Embryonic facial prominence (tissue), 1 donor: ENCODE measurements around the gene L3MBTL4.
"Not testable (repeated sequence)": the region's sequence is repeated elsewhere in the genome, so short reads cannot be mapped to it uniquely, and the experiment has no call there.

Experiments
- DNase-seq: peaks from one replicate; pipeline ENCODE4 v3.0.0-alpha.2; 2016; ENCODE audit errors: extremely low spot score

Gene L3MBTL4

DNA sequence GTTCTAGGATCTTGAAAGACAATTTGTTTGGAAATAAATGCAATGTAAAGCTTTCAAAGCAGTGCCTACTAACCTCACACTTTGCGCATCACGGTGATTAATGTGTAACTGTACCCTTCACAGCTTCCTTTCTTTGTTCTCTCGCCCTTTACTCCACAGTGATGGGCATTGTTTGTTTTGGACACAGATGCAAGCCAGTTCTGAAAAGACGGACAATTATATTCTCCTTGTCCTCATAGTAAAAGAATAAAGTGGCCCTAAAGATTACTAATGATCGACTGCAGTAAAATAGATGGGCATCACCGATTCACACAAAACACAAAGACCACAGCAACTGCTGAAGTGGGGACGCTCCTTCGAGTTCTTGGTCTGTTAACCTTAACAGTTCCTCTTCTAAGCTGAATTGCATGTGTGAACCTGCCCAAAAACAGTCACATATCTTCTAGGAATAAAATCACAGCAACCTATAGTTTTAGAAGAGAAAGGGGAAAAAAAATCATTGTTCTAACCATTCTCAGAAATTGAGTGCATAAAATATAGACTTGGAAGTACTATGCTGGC, 7.7 kb downstream of the L3MBTL4 start:
- no peak for DNase-seq

DNA sequence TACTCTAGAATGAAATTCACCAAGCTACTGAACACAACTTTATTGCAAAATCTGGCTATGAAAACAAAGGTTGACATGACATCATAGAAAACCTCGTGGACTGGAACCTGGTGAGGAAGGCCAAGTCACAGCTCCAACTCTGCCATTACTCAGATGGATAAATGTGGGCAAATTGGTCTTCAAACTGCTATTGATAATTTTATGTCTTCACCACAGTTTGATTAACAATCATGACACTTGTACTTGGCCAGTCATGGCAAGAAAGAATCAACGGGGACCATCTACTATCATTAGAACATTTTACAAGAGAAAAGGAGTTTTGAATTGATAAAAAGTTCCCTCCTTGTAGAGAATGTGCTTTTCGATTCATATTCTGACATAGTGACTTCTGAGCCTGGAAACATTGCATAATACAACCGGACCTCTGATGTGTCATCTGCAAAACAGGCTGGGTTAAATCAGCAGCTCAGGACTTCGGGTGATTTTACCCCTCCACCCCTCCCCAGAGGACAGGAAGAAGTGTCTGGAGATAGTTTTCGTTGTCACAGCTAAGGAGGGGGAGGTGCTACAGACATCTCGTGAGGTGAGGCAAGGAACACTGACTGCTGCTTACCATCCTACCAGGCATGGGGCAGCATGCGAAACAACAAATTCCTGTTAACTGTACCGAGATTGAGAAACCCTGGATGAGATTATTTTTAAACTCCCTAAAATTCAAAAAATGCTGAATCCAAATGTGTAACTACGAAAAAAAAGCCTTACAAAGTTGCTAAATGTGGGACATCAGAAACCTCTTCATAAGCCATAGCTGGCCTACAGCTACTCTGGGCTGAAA, 8.4 kb downstream of the L3MBTL4 start:
- DNase-seq, result no peak

DNA sequence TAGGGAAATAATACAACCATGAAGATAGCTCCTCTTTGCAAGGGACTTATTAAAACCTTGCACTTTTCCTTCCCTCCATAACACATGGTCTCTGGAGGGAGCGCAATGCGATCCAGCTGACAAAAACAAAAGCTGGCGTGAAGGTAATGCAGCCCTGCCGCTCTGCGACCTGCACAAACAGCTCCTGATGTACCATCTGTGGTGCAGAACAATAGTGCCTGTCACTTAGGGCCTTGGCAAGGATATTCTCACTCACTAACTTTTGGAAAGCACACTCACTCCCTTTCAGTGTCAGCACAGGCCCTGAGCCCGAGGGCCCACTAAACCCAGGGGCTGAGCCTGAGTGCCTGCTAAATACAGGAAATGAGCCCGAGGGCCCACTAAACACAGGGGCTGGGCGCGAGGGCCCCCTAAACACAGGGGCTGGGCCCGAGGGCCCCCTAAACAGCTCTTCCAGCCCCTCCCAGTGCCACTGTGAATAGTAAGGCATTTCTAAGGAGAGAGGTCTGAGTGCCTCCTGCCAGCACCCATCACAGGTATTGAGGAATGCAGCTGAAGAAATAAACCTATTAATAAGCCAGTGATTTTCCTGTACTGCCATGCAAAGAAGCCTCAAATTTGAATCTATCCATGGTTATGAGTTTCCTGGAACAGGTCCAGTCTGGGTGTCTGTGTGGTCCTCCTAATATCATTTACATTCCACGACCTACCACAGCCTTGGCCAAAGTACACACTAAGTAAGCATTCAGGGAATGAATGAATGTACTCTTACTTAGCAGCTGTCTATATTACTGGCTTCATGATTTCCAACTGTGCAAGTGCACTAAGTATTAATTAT, 9.3 kb downstream of the L3MBTL4 start:
- no peak for DNase-seq

DNA sequence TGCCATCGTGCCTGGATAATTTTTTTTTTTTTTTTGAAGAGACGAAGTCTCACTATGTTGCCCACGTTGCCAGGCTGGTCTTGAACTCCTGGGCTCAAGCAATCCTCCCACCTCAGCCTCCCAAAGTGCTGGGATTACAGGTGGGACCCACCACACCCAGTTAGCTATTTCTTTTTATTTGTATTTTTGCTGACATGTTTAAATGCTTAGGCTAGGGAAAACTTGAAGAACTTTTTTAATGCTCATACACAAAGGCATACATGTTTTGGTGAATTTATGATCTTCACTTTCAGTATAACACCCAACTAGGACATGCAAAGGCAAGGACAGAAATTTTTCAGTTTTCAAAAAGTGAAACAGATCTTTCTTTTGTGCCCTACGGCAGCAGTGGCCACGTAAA, 9.9 kb downstream of the L3MBTL4 start:
- no peak for DNase-seq

DNA sequence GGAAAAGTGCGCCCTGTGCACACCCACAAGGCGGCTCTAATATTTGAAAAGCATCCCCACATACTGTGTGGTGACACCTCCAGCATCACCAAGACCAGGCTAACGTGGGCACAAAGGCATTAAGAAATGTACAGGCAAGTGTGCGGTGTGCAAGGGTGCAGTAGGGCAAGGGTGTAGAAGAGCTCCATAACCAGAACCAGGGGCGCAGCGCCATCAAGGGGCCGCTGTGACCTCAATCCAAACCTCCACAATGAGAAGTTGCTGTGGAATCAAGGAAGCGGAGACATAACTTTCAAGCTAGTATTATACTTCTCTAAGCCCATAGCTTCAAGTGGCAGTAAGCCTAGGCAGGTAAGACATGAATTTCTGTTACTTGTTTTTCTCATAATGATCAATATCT, 13.0 kb downstream of the L3MBTL4 start:
- no peak for DNase-seq

DNA sequence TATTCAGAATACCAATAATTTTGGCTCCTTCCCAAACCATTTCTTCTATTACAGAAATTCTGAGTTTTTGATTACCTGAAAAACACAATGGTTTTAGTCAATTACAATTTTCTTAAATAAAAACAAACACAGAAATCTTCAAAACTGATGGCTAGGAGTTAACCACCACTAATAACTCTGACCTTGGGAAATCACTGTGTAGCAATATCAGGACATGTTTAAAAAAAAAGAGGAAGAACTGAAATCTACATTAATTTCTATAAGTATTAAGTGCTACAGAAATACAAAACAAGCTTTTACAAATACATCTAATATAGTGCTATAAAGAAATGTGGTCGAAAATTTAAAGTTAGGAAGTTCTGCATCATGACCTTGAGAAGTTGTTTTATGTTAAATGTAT, 14.9 kb downstream of the L3MBTL4 start:
- no peak for DNase-seq

DNA sequence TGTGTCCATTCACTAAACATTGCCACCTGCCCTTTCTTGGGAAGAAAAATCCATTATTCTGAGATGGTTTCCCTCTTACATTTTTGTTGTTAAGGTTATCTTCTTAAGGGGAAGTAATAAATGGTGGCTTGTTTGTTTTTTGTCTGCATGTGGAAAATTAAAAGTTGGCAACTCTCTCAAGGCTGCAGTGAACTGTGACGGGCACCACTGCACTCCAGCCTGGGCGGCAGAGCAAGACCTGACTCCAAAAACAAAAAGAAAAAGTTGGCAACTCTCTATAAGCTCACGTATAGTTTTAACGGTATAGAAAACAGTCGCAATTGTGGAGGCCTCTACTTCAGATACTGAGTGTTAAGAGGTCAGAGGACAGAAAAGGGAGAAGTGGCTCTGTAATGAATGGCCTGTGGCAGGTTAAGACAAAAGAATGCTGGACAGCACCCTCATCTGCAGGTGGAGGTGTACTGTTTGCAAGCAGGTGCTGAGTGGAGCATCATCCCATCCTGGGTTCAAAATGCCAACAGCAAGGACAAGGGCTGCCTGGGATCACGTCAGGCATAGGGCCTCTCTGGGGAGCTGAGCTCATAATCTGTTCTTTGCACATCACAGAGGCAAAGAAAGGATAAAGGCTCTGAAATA, 16.7 kb downstream of the L3MBTL4 start:
- no peak for DNase-seq

DNA sequence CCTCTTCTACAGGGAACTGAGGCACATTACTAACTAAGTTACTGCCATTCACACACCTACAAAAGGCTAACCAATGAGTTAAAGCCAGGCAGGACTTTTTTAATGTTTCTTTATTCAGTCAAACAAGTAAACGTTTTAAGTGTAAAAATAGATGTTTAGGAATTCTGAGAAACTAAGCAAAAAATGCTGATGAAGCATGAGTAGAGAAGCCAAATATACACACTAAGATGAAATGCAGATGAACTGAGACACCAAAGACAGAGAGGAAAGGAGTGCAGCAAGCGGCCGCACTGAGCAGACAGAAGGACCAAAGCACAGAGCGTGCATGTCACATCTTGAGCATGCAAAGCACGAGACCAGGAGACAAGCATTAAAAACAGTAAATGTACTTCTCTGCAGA, 17.9 kb downstream of the L3MBTL4 start:
- DNase-seq, result no peak

DNA sequence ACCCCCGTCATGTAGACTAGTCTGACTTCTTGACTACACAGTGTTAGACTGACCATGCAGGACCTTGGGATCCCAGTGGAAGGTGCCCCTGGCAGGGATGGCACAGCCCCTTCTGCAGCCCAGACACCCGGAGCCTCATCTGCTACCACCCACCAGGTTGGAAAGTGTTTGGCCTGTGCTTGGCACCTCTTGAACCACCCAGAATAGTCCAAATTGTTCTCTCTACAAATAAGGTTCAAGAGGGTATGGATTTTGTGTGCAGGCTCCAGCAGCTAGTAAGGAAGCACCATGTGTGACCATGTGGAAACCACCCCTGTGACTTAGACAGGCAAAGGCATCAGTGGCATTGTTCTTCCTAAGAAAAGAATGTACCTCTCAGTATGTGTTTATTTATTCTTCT, 18.4 kb downstream of the L3MBTL4 start:
- DNase-seq, result no peak

DNA sequence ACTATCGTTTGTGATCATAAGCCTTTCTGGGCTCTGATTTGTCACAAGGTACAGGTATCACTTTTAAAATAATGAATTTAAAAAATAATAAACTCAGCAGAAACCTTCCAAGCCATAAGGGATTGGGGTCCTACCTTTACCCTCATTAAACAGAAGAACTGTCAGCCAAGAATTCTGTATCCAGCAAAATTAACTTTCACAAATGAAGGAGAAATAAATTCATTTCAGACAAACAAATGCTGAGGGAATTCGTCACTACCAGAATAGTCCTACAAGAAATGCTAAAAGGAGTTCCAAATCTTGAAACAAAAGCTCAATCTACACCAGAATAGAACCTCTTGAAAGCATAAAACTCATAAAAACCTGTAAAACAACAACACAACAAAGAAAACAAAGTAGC, 25.7 kb downstream of the L3MBTL4 start:
- no peak for DNase-seq

DNA sequence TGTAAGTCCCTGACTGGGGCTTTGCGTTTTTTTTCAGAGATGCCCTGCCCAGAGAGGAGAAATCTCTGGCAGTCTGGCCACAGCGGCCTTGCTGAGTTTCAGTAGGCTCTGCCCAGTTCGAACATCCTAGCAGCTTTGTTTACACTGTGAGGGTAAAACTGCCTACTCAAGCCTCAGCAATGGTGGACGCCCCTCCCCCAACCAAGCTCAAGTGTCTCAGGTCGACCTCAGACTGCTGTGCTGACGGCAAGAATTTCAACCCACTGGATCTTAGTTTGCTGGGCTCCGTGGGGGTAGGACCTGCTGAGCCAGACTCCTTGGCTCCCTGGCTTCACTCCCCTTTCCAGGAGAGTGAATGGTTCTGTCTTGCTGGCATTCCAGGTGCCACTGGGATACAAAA, 31.7 kb downstream of the L3MBTL4 start:
- DNase-seq, result no peak

DNA sequence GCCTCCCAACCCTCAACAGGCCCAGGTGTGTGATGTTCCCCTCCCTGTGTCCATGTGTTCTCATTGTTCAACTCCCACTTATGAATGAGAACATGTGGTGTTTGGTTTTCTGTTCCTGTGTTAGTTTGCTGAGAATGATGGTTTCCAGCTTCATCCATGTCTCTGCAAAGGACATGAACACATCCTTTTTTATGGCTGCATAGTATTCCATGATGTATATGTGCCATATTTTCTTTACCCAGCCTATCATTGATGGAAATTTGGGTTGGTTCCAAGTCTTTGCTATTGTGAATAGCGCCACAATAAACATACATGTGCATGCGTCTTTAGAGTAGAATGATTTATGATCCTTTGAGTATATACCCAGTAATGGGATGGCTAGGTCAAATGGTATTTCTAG, 37.2 kb downstream of the L3MBTL4 start:
- DNase-seq, result not testable (repeated sequence)

DNA sequence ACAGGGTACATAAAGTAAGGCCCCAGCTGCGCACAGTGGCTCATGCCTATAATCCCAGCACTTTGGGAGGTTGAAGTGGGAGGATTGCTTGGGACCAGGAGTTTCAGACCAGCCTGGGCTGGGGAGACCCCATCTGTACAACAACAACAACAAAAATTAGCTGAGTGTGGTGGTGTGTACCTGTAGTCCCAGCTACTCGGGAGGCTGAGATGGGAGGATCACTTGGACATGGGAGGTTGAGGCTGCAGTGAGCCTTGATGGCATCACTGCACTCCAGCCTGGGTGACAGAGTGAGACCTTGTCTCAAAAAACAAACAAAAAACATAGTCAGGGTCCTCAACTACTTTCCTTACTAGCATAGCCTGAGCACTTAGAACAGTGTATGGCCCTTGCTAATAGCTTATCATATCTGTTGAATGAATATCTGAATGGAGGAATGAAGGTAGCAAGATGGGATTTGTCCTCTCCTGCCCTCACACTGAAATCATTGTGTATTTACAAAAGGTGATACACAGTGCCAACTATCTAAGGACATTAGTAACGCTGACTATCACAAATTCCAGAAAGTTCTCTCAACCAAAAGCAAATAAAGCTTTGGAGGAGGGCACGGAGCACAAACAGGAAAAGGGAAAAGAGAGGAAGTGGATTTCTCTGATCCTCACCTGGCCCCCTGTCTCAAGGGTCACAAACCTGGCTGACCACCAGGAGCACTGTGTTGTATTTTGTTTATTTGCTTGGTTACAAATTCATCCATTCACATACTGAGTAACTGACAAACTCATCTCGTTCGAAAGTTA, 38.1 kb downstream of the L3MBTL4 start:
- no peak for DNase-seq

DNA sequence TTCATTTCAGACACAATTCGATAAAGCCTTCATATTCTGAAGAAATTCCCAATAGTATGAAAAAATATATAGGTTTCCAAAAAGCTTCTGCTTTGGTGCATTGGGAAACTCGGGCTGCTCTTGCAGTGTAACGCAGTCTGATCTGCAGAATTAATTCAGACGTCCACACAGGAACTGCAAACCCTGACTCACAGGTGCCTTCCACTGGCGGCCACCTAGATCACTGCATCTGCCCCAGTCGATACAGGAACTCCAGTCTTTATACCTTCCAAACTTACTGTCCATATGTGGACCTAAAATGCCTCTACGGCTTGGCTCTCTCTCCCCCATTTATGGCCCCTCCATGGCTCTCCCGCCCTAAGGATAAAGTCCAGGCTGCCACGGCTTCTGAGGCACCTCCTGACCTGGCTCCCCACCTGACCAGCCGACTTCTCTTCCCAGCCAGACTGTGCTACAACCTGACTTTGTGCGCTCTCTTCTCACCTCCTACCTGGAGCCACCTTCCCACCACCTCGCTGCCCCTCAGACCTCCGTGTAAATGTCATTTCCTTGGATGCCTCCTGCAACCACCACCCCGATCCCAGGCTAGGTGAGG, 39.7 kb downstream of the L3MBTL4 start:
- DNase-seq, result no peak

DNA sequence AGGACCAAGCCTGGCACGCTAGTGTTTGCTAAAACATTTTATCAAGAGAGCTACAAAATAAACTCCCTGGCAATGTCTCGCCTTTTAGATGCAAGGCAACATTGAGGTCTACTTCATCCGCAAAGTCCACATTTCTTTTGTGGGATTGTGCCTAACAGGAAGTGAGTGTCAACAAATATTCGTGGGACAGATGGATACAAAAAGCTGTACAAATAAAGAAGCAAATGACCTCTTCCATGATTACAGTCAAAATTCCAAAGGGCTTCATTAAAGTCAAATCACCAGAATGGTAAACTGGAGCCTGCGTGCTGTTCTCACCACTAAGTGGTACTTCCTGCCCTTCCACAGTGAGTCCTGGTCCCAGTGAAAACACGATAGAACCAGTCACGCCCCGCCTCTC, 40.4 kb downstream of the L3MBTL4 start:
- DNase-seq, result no peak

DNA sequence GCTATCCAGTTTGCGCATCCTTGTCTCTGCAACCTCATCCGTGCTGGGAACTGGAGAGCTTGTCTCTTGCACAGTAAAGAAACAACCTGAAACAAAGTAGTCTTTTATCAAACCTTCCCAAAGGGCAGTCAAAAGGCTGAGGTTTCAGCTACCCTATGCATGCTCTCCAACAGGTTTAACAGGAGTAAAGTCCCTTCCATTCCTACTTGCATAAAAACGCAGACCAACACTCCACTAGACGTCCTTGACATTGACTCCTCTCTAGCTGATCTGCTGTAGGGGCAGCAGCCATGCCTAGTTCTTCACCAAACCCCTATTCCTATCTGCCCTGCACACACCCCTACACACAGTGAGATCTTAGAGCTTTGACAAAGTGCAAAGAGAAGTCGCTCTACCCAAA, 41.5 kb downstream of the L3MBTL4 start:
- DNase-seq, result no peak

DNA sequence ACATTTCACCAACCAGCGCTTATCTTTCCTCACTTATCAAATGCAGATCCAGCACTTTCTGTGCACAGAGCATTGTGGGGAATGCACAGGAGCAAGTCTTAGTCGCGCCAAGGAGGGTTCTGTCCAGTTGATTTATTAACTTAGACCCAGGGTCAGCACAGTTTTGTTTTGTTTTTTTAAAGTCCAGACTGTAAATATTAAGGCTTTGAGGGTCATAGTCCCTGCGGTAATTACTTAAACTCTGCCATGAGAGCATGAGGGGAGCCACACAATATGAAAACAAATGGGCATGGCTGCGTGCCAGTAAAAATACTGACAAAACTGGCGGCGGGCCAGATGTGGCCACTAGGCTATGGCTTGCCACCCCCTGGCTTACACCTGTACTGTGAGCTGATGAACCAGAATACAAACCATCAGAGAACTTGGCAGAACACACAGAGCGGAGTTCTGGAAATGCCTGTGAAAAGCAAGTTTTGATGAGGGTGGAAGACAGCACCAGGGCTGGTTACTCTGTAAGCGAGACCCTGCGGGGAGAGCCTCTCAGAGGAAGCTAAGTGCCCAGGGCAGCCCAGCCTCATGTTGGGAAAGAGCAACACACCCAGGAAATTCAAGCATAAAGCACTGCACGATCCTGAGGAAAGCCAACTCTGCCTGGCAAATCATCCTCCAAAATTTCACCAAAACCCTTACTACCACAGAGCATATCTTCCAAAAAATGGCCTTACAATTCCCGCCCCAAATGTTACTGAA, 43.6 kb downstream of the L3MBTL4 start:
- DNase-seq, result no peak

DNA sequence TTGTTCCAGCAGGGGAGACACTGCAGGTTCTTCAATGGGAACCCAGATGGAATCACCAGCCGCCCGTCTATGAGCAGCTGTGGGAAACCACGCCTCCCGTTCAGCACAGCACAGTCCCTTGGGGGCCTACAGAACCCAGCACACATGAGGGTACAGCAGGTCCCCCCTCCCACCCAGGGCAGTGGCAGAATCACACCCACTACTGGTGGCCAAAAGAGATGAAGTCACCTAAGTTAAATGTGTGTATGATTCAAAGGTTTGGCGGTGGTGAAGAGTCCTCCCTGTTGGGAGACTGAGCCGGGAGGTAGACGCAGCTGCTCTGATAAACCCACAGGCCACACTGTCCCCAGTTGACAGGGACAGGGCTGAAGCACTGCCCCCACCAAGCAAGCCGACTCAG, 44.3 kb downstream of the L3MBTL4 start:
- DNase-seq, result no peak

DNA sequence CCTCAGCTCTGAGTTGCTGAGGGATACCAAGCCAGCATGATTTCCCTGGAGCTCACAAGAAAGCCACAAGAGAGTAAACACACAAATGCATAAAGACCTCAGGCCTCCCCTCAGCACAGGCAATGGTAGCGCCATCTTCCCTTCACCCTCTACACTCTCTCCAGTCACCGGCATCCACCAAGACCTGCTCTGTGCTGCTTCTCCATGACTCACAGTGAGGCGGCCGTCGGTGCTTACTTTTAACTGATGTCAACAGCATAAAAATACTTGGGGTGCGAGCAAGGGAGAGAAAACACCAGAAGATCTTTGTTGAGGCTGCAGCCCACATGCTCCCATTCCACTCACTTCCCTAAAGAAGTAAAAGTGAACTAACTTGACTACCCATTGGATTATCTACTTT, 46.7 kb downstream of the L3MBTL4 start:
- no peak for DNase-seq

DNA sequence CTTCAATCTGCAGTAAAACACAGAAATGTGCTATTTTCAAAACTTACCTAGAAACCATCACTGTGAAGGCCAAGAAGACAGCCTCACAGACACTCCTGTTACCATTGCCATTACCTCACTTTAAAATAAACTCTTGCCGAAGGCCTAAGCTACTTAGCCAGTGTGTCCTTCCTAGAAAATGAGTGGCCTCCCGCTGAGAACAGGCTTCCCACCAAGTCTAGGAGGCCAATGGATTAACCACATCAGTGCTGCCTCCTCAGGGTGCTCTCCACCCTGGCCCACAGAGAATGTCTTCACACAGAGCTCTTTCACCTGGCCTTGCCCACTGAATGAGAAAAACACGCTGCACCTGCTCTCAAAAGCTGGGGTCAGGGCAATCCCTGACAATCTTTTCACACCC, 47.5 kb downstream of the L3MBTL4 start:
- DNase-seq, result no peak
